Activated CD8-positive, alpha-beta memory T cell treated with anti-CD3 and anti-CD28 coated beads, Interleukin-2, amount 10 ng/mL, durations not matched to agents 7 days and 5 days (primary cell): Measurements from ENCODE around the gene INTS3. TPM values are rescaled to one million over a fixed set of nuclear protein-coding genes. Genes with fewer than 3 reads are reported as not detected.
A peak's percentile ranks its signal among the peaks of the same experiment; 100 is the strongest.

Experiments
- ATAC-seq: fragments of 150-1000 bp; cut with Tn5 transposase; one replicate; pipeline ENCODE4 v1.10.0; 2021; ENCODE audit warnings: moderate library complexity
- CTCF ChIA-PET: fragments of 350-600 bp; sonication (Branson Sonifier 250); formaldehyde crosslinking; loops from one replicate; lab custom pipeline; 2021; ENCODE audit warnings: antibody characterized with exemption; lab: Charles Lee
- DNase-seq: peaks from one replicate; pipeline ENCODE4 v3.0.0-alpha.2; 2020
- H3K27ac Mint-ChIP-seq: one replicate; pipeline ENCODE4 v1.8.0; 2021; ENCODE audit warnings: mild to moderate bottlenecking, mixed read lengths
- H3K27me3 Mint-ChIP-seq: one replicate; pipeline ENCODE4 v1.8.0; 2021; ENCODE audit warnings: mixed read lengths
- H3K36me3 Mint-ChIP-seq: one replicate; pipeline ENCODE4 v1.8.0; 2021; ENCODE audit warnings: mild to moderate bottlenecking, mixed read lengths
- H3K4me1 Mint-ChIP-seq: one replicate; pipeline ENCODE4 v1.8.0; 2021; ENCODE audit warnings: mixed read lengths
- H3K4me3 Mint-ChIP-seq: one replicate; pipeline ENCODE4 v1.8.0; 2021; ENCODE audit warnings: mild to moderate bottlenecking, moderate library complexity, mixed read lengths
- H3K9me3 Mint-ChIP-seq: one replicate; pipeline ENCODE4 v1.8.0; 2022; ENCODE audit warnings: low read depth, mixed read lengths
- total RNA-seq, 2 experiments: library from RNA; stranded (reverse); gene quantifications; one replicate each; pipeline ENCODE4 v1.2.3, GENCODE V29; 2021

Gene INTS3
- total RNA-seq, 2 experiments from 2014 or later = 50.2 to 51.5 TPM

DNA sequence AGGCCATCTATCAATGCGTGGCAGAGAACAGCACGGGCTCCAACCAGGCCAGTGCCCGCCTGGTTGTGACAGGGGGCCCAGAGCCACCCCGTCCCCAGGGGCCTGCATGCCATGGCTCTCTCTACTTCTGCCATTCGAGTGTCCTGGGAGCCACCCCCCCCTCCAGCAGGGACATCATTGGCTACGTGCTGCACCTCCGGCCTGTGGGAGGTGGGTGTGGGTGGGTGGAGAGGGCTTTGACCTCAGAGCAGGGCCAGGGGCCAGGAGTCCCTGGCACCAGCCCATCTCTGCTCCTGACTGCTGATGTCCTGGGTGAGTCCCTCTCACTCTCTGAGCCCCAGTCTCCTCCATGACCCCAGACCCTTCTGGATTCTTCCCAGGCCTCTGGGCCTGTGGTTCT is 72.7 kb downstream of the INTS3 start:
- no peak for DNase-seq
- H3K4me3 Mint-ChIP-seq = no peak overlapping the region
- no peaks in the 10 kb centered on the region for H3K9me3 Mint-ChIP-seq
- H3K27ac Mint-ChIP-seq = no peak overlapping the region
- CTCF ChIA-PET = interaction anchor here (11.6 kb wide), 1 partner anchor 185 kb away, joined by 96 read pairs; the partner anchor contains the start of gene RAB13
- ATAC-seq = no peak
- H3K4me1 Mint-ChIP-seq = peaks cover 31% of the 10 kb centered on the region
- H3K36me3 Mint-ChIP-seq = peaks cover 4% of the 10 kb centered on the region
- H3K27me3 Mint-ChIP-seq = no peaks in the 10 kb centered on the region

DNA sequence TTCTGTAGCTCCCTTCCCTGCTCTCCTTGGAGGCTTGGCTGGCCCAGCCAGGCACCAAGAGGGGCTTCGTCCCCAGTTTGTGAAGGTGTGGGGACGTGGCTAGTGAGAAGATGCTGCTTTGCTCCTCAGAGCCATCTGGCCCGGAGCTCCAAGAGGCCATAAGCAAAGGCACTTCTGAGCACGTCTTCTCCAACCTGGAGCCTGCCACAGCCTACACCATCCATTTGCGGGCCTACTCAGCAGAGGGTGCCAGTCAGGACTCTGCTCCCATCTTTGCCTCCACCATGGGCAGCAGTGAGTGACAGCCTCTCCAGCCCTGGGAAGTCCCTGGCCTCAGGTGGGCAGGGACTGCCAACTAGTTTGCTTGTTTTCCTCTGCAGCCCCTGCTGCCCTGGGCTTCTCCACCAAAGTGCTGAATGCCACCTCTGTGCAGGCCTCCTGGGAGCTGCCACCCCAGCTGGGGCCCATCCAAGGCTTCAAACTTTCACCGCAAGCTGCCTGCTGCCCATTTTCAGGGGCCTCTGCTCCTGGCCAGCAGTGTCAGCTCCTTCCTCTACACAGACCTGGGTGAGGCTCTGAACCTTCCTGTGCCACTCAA is 73.3 kb downstream of the INTS3 start:
- DNase-seq (no peak), ATAC-seq (no peak)
- no peak overlapping the region for H3K27ac Mint-ChIP-seq
- peaks cover 32% of the 10 kb centered on the region for H3K4me1 Mint-ChIP-seq
- H3K9me3 Mint-ChIP-seq = no peaks in the 10 kb centered on the region
- no peak overlapping the region for H3K4me3 Mint-ChIP-seq
- peaks cover 5% of the 10 kb centered on the region for H3K36me3 Mint-ChIP-seq
- no peaks in the 10 kb centered on the region for H3K27me3 Mint-ChIP-seq
- CTCF ChIA-PET = interaction anchor here (5.5 to 11.6 kb wide), 2 partner anchors 145 to 184 kb away, joined by 26 to 96 read pairs; partner anchors contain the start of genes DENND4B and RAB13

DNA sequence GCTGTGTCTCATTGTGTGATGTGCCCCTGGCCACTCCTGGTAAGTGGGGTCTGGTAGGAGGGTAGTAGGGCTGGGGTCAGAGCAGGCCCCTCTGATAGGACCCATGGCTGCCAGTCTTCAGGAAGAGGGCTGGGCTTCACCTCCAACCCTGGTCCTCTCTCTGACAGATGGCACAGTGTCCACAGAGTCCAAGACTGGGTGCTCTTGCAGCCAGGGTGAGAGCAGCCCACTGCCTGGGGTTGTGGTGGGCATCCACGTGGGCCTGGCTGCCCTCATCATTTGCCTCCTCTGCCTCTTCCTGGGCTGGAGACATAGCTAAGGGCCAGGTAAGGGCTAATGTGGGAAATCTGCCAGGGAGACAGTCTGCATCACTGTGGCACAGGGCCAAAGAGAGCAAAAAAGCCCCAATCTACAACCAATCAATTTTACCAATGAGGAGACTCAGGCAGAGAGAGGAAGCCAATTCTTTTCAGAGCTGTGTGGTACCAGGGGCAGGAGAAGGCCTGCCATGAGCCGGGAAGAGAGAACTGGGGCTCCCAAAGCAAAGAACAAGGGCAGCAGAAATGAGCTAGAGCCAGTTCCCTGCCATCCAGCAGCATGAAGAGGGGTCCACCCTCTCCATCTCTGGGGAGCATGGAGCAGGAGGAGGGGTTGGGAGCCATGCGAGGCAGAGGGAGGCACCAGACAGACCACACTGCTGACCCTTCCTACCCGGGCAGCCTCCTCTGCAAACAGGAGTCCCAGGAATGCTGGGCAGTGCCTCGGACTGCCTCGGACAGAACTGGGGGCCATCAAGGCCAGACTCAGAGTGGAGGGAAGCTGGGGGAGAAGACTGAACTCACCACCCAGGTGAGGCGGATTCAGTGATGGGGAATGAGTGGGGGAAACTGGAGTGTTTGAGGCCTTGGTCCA is 74.2 kb downstream of the INTS3 start:
- Mint-ChIP-seq H3K4me3 (no peak overlapping the region), H3K36me3 (peaks cover 5% of the 10 kb centered on the region), H3K27me3 (no peaks in the 10 kb centered on the region), H3K9me3 (no peaks in the 10 kb centered on the region), H3K27ac (no peak overlapping the region), H3K4me1 (peaks cover 26% of the 10 kb centered on the region)
- no peak for DNase-seq
- ATAC-seq = no peak
- CTCF ChIA-PET = interaction anchor here (0.6 to 11.6 kb wide), 4 partner anchors 112 to 183 kb away, joined by 3 to 96 read pairs (median 14); partner anchors contain the start of genes DENND4B and RAB13

DNA sequence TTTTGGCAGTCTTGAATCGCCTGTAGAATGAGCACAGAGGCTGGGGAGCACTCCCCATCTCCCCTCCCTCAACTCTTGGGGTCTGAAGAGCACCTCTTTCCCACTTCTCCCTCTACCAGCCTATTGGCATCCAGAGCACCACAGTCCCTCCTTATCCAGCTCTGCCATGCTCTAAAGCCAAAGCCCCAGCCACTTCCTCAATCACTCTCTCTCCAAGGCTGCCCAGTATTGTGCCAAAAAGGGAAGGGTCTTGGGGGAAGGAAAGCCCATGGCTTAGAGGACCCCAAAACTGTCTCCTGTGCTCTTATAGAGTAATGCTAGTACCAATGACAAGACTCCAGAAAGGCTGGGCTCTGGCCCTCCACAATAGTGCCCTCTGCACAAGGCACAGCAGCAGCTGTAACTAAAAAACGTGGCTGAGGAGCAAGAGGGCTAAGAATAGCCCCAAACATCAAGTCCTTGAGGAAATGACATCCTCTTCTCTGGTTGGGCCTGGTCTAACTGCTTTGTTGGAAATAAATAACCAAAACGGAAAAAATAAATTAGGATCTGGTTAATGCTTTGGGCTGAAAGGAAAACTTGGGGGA is 75.7 kb downstream of the INTS3 start:
- CTCF ChIA-PET = interaction anchor here (0.5 to 5.5 kb wide), 5 partner anchors 38 to 183 kb away, joined by 3 to 26 read pairs (median 6); partner anchors contain the start of genes DENND4B and RAB13
- peak overlapping the region; percentile 19 for H3K27ac Mint-ChIP-seq
- H3K4me3 Mint-ChIP-seq = no peak overlapping the region
- H3K4me1 Mint-ChIP-seq = peaks cover 22% of the 10 kb centered on the region
- no peaks in the 10 kb centered on the region for H3K9me3 Mint-ChIP-seq
- peaks cover 10% of the 10 kb centered on the region for H3K36me3 Mint-ChIP-seq
- ATAC-seq = no peak
- no peaks in the 10 kb centered on the region for H3K27me3 Mint-ChIP-seq
- DNase-seq = no peak

DNA sequence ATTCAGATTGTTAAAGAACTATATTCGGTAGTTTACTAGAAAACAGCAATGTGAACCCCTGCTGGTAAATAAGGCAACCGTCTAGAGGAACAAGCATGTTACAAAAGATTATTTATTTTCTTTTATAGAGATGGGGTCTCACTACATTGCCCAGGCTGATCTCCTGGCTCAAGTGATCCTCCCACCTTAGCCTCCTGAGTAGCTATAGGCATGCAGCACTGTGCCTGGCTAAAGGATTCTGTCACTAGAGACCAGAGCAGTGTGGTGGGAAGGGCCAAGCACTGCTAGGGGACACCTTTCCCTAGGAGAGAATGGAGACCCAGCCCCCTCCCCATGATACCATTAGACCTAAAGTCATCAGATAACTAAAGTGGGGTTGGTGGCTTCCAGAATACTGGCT is 76.3 kb downstream of the INTS3 start:
- DNase-seq (no peak), ATAC-seq (no peak)
- H3K9me3 Mint-ChIP-seq = no peaks in the 10 kb centered on the region
- CTCF ChIA-PET = interaction anchor here (0.6 to 5.5 kb wide), 5 partner anchors 140 to 637 kb away, joined by 3 to 26 read pairs (median 6); partner anchors contain the start of genes DENND4B and RAB13
- peaks cover 22% of the 10 kb centered on the region for H3K4me1 Mint-ChIP-seq
- H3K36me3 Mint-ChIP-seq = peaks cover 13% of the 10 kb centered on the region
- no peaks in the 10 kb centered on the region for H3K27me3 Mint-ChIP-seq
- H3K27ac Mint-ChIP-seq = peak overlapping the region; percentile 40
- H3K4me3 Mint-ChIP-seq = no peak overlapping the region

DNA sequence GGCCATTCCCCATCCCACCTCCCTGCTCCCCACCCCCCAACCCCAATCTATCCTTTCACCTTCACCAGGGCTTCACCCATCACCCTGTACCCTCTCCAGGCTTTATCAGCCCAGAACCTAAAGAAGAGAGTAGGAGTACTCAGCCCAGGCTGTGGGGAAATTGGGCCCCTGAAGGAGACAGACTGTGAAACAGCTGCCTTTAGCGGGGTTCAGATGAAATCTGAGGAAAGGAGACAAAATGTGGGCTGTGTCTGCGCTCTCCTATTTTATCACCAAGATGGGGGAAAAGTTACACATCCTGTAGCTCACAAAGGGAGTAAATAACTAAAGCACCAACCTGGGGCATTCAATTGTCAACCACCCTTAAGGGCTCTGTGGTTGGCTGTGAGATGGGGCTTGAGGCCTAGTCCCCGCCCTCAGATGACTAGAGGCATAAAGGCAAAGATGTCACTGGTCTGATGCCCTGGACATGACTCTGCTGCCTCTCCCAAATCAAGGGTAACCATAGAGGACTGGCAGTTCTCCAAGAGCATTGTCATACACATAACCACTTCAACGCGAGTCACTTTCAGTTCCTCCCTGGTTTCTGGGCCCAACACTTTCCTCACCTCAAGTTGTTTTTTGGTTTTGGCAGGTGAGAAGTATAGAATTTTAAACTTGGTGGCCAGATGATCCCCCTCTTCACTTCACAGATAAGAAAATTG is 77.3 kb downstream of the INTS3 start:
- H3K9me3 Mint-ChIP-seq = no peaks in the 10 kb centered on the region
- H3K36me3 Mint-ChIP-seq = peaks cover 21% of the 10 kb centered on the region
- CTCF ChIA-PET = interaction anchor here (1.1 to 5.5 kb wide), 4 partner anchors 139 to 182 kb away, joined by 3 to 26 read pairs (median 14); partner anchors contain the start of genes DENND4B and RAB13
- DNase-seq (peak; percentile 87), ATAC-seq (peak; percentile 93)
- H3K4me1 Mint-ChIP-seq = peaks cover 22% of the 10 kb centered on the region
- no peaks in the 10 kb centered on the region for H3K27me3 Mint-ChIP-seq
- H3K4me3 Mint-ChIP-seq = no peak overlapping the region
- H3K27ac Mint-ChIP-seq = peak overlapping the region; percentile 74

DNA sequence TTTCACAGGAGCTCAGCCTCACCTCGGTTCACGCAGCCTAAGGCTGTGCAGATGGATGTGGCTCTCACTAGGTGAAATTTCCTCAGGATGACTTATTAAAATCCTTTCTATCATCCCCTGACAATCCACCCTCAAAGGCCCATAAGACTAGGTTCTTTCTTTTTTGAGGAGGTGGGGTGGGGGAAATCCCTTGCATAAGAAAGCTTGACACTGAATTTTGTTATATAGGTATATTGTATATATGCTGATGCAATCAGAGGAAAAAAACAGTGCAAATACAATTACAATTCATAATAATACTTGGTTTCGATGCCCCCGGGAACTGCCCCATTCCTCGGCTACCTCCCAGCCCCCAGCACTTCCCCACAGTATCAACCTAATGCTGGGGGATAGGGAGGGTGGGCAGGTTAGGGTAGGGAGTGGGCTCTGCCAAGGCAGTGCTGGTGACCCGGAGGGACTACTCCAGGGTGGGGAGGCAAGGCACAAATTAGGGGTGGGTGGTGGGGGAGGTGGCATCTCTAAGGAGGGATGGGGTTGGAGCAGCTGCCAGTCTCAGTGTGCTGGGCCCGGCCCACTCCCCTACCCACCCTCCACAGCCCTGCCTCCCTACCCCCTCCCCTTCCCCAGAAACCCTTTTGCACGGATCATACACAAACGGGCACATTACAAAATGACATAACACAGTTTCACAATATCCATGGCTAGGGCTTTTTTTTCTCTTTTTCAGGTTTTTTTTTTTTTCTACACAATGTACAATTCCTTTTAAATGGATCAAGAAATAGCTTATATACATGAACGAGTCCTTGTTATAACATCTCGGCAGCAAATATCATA is 78.3 kb downstream of the INTS3 start:
- H3K4me3 Mint-ChIP-seq = no peak overlapping the region
- H3K36me3 Mint-ChIP-seq = peaks cover 23% of the 10 kb centered on the region
- peaks cover 22% of the 10 kb centered on the region for H3K4me1 Mint-ChIP-seq
- no peaks in the 10 kb centered on the region for H3K9me3 Mint-ChIP-seq
- H3K27ac Mint-ChIP-seq = peak overlapping the region; percentile 74
- ATAC-seq = no peak
- CTCF ChIA-PET = interaction anchor here (0.7 to 5.5 kb wide), 5 partner anchors 9 to 181 kb away, joined by 3 to 26 read pairs (median 18); partner anchors contain the start of genes DENND4B and RAB13
- H3K27me3 Mint-ChIP-seq = no peaks in the 10 kb centered on the region
- no peak for DNase-seq

DNA sequence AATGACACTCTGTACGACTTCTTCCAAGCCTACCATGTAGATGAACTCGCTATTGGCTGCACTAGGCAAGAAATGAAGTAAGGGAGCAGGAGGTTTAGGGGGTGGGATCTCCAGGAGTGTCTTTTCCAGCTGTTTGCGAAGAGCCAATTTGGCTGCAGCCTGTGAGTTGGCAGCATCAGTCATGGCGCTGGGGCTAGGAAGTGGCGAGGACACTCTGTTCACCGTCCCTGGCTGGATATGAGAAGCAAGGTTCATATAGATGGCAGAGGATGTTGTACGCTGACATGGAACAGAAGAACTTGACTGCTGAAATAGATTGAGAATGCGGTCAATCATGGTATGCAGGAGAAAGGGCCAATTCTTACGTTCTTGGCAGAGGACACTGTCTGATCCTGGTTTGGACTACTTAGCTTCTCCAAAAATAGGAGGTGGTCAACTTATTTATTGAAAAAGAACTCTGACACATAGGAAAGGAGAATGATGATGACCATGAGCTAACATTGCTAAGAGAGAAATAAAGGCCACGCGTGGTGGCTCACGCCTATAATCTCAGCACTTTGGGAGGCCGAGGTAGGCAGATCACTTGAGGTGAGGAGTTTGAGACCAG is 88.5 kb downstream of the INTS3 start:
- Mint-ChIP-seq H3K36me3 (peaks cover 48% of the 10 kb centered on the region), H3K27ac (no peak overlapping the region), H3K4me1 (no peaks in the 10 kb centered on the region), H3K4me3 (no peak overlapping the region), H3K27me3 (no peaks in the 10 kb centered on the region), H3K9me3 (no peaks in the 10 kb centered on the region)
- ATAC-seq (no peak), DNase-seq (no peak)
- CTCF ChIA-PET = interaction anchor here (1.8 to 2.8 kb wide), 3 partner anchors 103 to 170 kb away, joined by 4 to 9 read pairs (median 6); partner anchors contain the start of genes DENND4B and RAB13

DNA sequence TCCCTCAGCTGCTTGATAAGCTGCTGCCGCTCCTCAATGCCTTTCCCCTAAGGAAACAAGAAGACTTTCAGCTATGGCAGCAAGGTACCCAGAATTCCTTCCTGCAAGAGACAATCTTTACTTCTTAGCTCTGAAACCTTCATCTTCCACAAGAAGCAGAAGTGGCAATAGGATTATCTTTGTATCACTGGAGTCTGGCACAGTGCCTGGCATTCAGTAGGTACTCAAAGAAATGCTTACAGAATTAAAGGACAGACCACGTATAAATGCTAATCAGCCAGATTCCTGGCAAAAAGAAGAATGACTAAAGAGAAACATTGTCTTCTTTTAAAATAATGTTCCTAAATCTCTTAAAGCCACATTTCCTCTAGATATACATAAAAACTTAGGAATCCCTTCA is 91.0 kb downstream of the INTS3 start:
- Mint-ChIP-seq H3K27me3 (no peaks in the 10 kb centered on the region), H3K4me3 (no peak overlapping the region), H3K9me3 (no peaks in the 10 kb centered on the region), H3K4me1 (no peaks in the 10 kb centered on the region), H3K36me3 (peaks cover 31% of the 10 kb centered on the region), H3K27ac (no peak overlapping the region)
- CTCF ChIA-PET = interaction anchor here (1.2 kb wide), 1 partner anchor 10 kb away, joined by 3 read pairs; no protein-coding TSS in a partner anchor
- no peak for ATAC-seq
- no peak for DNase-seq
